CD4-positive, alpha-beta T cell treated with Interleukin-2 at 100 ng/mL for 4 hours (primary cell): ENCODE data around the gene OTUD4.
A peak's percentile ranks its signal among the peaks of the same experiment; 100 is the strongest.

Experiments used
- DNase-seq: peaks from one replicate; pipeline ENCODE4 v3.0.0-alpha.2; 2020; ENCODE audit warnings: low spot score

Gene OTUD4

GRCh38 chr4:145108128-145108527, 72.3 kb downstream of the OTUD4 start:
- DNase-seq: no peak

GRCh38 chr4:145107126-145107525, 73.3 kb downstream of the OTUD4 start:
- DNase-seq: no peak

GRCh38 chr4:145103496-145103895, 76.9 kb downstream of the OTUD4 start:
- no peak for DNase-seq

GRCh38 chr4:145102619-145103018, 77.8 kb downstream of the OTUD4 start:
- DNase-seq: no peak

- no peak for DNase-seq
These were observed 79.3 kb downstream of the OTUD4 start for GRCh38 chr4:145101091-145101490.

- DNase-seq: no peak
These were observed 80.7 kb downstream of the OTUD4 start for GRCh38 chr4:145099653-145100052.

GRCh38 chr4:145098675-145099037, 81.7 kb downstream of the OTUD4 start:
- peak; percentile 56 for DNase-seq

- peak; percentile 95 for DNase-seq
These were observed 82.3 kb downstream of the OTUD4 start, which contains the start of the genes ABCE1 and ANAPC10 for GRCh38 chr4:145097821-145098674. Gene ABCE1 (plus strand): TSS chr4:145098311. CDS start chr4:145104413, 6,102 bp downstream. Gene ANAPC10 (minus strand): TSS chr4:145098196. CDS start chr4:145096099, 2,097 bp downstream.

- peak; percentile 3 for DNase-seq
These were observed 83.0 kb downstream of the OTUD4 start for GRCh38 chr4:145097331-145097820.

GRCh38 chr4:145093638-145094037, 86.8 kb downstream of the OTUD4 start:
- no peak for DNase-seq

GRCh38 chr4:145090380-145090779, 90.0 kb downstream of the OTUD4 start:
- DNase-seq: no peak

- DNase-seq: no peak
These were observed 96.3 kb downstream of the OTUD4 start for GRCh38 chr4:145083891-145084605.
